Effector memory CD4-positive, alpha-beta T cell (primary cell): ENCODE results near the gene VWA1.
"Not testable (repeated sequence)": the region's sequence is repeated elsewhere in the genome, so short reads cannot be mapped to it uniquely, and the experiment has no call there.

Experiments used
- DNase-seq, 3 donors: peaks; one replicate each; pipeline ENCODE4 v3.0.0-alpha.2; 2020
- H3K27ac ChIP-seq: 2 replicates; pipeline ENCODE4 v1.7.0; 2013; ENCODE audit warnings: mild to moderate bottlenecking, low read length, moderate library complexity; ENCODE audit not compliant: insufficient read depth, poor library complexity, severe bottlenecking
- H3K27me3 ChIP-seq: replicated peaks from 2 replicates; pipeline ENCODE4 v1.7.0; 2013; ENCODE audit warnings: mild to moderate bottlenecking, low read length; ENCODE audit not compliant: insufficient read depth, control insufficient read depth, poor library complexity, severe bottlenecking
- H3K36me3 ChIP-seq: 2 replicates; pipeline ENCODE4 v1.7.0; 2013; ENCODE audit warnings: mild to moderate bottlenecking, low read length, moderate library complexity; ENCODE audit not compliant: control insufficient read depth, insufficient read depth
- H3K4me1 ChIP-seq: 2 replicates; pipeline ENCODE4 v1.7.0; 2013; ENCODE audit warnings: low read length, mild to moderate bottlenecking; ENCODE audit not compliant: control insufficient read depth, insufficient read depth, poor library complexity, severe bottlenecking
- H3K4me3 ChIP-seq: 2 replicates; pipeline ENCODE4 v1.7.0; 2013; ENCODE audit warnings: low read length, low read depth, mild to moderate bottlenecking; ENCODE audit not compliant: insufficient read depth, poor library complexity, severe bottlenecking
- H3K9me3 ChIP-seq: 2 replicates; pipeline ENCODE4 v1.7.0; 2013; ENCODE audit warnings: mild to moderate bottlenecking, low read length, moderate library complexity; ENCODE audit not compliant: control insufficient read depth

The VWA1 gene

DNA sequence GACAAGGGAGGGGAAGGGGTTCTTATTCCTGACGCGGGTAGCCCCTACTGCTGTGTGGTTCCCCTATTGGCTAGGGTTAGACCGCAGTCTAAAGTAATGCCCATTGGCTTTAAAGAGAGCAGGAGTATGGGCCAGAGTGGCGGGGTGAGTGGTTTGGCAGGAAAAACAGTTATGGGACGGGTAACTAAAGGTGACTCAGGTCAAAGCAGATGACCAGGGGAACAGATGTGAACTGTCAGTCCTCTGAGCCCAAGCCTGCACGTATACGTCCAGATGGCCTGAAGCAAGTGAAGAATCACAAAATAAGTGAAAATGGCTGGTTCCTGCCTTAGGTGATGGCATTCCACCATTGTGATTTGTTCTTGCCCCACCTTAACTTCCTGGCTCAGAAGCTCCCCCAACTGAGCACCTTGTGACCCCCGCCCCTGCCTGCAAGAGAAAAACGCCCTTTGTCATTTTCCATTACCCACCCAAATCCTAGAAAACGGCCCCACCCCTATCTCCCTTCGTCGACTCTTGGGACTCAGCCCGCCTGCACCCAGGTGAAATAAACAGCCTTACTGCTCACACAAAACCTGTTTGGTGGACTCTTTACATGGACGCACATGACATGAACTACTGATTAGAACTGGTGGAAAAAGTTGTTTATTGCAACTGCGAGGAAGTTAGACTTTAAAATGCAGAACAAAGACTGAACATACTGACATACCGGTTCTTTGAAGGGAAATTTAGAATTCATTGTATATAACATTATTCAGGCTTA lies 35.3 kb downstream of the VWA1 start:
- Histone ChIP-seq H3K27ac (peak overlapping the region; percentile 74), H3K36me3 (no peaks in the 10 kb centered on the region), H3K27me3 (no peaks in the 10 kb centered on the region), H3K9me3 (no peaks in the 10 kb centered on the region), H3K4me1 (peaks cover 7% of the 10 kb centered on the region), H3K4me3 (peak overlapping the region; percentile 69)
- no peak for DNase-seq

DNA sequence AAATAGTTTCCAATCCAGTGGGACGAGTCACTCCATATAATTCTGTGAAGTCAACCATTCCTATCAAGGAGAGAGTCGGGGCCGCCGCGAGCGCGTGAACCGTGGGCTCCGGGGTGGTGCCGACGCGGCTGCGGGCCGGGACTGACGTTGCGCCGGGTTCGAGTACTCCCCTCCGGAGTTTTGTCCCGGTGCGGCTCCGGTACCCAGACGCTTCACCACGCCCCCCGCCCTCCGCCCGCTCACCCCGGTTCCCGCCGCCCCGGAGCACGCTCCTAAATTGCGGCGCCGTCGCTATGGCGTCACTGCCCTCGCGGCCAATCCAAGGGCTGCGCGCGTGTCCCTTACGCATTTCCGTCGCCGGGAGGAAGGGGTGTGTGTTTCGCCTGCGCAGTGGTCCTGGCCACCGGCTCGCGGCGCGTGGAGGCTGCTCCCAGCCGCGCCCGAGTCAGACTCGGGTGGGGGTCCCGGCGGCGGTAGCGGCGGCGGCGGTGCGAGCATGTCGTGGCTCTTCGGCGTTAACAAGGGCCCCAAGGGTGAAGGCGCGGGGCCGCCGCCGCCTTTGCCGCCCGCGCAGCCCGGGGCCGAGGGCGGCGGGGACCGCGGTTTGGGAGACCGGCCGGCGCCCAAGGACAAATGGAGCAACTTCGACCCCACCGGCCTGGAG lies 36.0 kb downstream of the VWA1 start, which contains the start of gene ATAD3B:
TSS of gene ATAD3B (plus strand) at position 377 of the 664 bp plus-strand sequence. CDS start at position 497, 120 bp downstream.
- Histone ChIP-seq H3K4me1 (peaks cover 7% of the 10 kb centered on the region), H3K36me3 (no peaks in the 10 kb centered on the region), H3K27ac (peak within 1 kb of the TSS; percentile 74)

DNA sequence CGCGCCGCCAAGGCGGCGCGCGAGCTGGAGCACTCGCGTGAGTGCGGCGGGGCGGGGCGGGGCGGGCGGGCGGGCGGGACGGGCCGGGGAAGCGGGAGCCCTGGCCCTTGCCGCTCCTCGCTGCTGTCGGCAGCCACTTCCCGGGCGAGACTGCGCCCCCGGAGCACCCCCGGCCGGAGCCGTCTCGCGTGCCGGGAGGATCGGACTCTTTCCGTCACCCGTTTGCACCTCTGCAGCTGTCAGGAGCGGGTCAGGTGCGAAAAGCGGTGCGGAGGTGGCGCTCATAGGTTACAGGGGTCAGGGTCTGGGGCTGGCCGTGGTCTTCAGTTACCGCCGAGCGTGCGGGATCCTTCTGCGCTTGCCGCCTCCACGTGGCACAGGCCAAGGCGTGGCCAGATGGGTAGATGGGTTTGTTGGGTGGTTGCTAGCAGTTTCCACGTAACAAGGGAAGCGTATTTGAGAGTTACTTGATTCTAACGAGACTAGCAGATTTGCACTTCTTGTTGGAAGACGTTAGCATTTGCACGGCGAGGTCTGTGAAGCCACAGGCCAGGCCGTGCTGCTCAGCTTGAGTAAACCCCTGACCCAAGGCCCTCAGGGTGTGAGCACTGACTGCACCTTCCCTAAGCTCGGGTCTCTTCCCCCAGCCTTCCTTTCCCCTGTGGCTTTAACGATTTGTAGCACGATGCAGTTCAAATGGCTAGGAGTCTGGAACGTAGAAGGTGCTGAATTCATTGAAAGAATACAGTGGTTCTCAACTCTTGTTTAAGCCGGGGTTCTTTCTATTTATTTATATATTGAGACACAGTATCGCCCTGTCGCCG lies 36.8 kb downstream of the VWA1 start:
- not testable (repeated sequence) for H3K36me3 ChIP-seq, H3K27me3 ChIP-seq, H3K9me3 ChIP-seq, H3K4me1 ChIP-seq, DNase-seq
- H3K27ac ChIP-seq: peak overlapping the region; percentile 74
- peak overlapping the region; percentile 32 for H3K4me3 ChIP-seq

More for the DNA sequence above, 36.0 kb downstream of the VWA1 start, which contains the start of gene ATAD3B:
- peak; percentile 78 to 87 (median 85) for DNase-seq
- H3K9me3 ChIP-seq: no peaks in the 10 kb centered on the region
- peak within 1 kb of the TSS; percentile 69 for H3K4me3 ChIP-seq
- H3K27me3 ChIP-seq: no peaks in the 10 kb centered on the region

DNA sequence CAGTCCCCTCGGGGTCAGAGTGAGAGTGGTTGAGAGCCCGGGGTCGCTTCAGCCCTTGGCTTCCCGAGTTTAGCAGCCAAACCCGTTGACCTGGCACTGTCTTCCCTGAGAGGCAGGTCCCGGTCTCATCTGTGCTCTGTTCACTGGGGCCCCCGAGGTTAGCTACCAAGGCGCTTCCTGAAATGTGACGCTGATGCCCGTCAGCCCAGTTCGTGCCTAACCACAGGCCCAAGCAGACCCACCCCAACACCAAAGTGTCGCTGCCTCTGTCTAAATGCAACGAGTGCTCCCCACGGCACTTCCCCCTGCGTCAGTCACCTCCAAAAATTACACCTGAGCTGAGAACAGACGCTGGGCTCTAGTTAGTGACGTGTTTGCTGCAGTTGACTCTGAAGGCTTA lies 40.5 kb downstream of the VWA1 start:
- H3K9me3 ChIP-seq, H3K4me3 ChIP-seq, H3K27me3 ChIP-seq, H3K4me1 ChIP-seq, H3K27ac ChIP-seq, DNase-seq: not testable (repeated sequence)
- H3K36me3 ChIP-seq: peaks cover 23% of the 10 kb centered on the region

GRCh38 chr1:1477206-1477605 lies 41.7 kb downstream of the VWA1 start:
- H3K9me3 ChIP-seq: no peaks in the 10 kb centered on the region
- DNase-seq: no peak
- H3K36me3 ChIP-seq: peaks cover 23% of the 10 kb centered on the region
- H3K4me3 ChIP-seq: no peak overlapping the region
- no peak overlapping the region for H3K27ac ChIP-seq
- peaks cover 7% of the 10 kb centered on the region for H3K4me1 ChIP-seq
- no peaks in the 10 kb centered on the region for H3K27me3 ChIP-seq

- Histone ChIP-seq H3K27ac (no peak overlapping the region), H3K27me3 (no peaks in the 10 kb centered on the region), H3K36me3 (peaks cover 32% of the 10 kb centered on the region), H3K4me1 (no peaks in the 10 kb centered on the region), H3K4me3 (no peak overlapping the region), H3K9me3 (no peaks in the 10 kb centered on the region)
- no peak for DNase-seq
These were observed 44.3 kb downstream of the VWA1 start for GRCh38 chr1:1479547-1480487.

DNA sequence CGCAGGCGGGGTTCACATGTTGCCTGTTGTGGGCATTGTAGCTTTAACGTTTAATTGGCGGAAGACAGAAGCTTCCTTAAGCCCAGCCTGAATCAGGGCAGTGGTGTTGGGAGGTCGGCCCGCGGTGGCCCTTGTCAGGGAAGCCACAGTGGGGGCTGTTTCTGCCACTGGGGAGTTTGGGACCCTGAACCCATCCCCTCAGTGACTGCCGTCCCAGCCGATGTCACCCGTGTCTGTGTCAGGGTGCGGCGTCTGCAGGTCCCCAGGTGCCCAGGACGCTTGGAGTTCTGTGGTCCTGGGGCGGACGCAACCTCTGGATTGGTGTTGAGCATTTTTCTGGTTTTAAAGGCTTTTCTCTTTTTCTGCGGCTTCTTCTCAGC lies 45.0 kb downstream of the VWA1 start:
- not testable (repeated sequence) for H3K27me3 ChIP-seq, H3K27ac ChIP-seq, H3K4me1 ChIP-seq, H3K4me3 ChIP-seq, DNase-seq, H3K9me3 ChIP-seq
- peaks cover 32% of the 10 kb centered on the region for H3K36me3 ChIP-seq

DNA sequence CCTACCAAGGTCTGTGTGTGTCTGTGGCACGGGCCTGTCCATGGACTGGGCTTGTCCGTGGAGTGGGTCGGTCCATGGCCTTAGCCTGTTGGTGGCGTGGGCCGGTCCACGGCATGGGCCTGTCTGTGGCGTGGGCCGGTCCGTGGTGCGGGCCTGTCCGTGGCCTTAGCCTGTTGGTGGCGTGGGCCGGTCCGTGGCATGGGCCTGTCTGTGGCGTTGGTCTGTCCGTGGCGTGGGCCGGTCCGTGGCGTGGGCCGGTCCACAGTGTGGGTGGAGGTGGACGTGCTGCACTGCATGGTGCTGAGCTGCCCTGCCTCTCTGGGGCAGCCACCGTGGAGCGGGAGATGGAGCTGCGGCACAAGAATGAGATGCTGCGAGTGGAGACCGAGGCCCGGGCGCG lies 46.3 kb downstream of the VWA1 start:
- not testable (repeated sequence) for H3K4me1 ChIP-seq, H3K9me3 ChIP-seq, H3K27me3 ChIP-seq, H3K4me3 ChIP-seq, H3K27ac ChIP-seq, DNase-seq
- peaks cover 37% of the 10 kb centered on the region for H3K36me3 ChIP-seq

- Histone ChIP-seq H3K4me3 (no peak overlapping the region), H3K9me3 (no peaks in the 10 kb centered on the region), H3K36me3 (peaks cover 33% of the 10 kb centered on the region), H3K4me1 (no peaks in the 10 kb centered on the region), H3K27me3 (no peaks in the 10 kb centered on the region), H3K27ac (no peak overlapping the region)
- DNase-seq: no peak
These were observed 47.4 kb downstream of the VWA1 start for GRCh38 chr1:1482856-1483255.
